Fibroblast of villous mesenchyme (primary cell): ENCODE measurements around the gene ASH1L. TPM values are rescaled to one million over a fixed set of nuclear protein-coding genes. Genes with fewer than 3 reads are reported as not detected.
A peak's percentile ranks its signal among the peaks of the same experiment; 100 is the strongest.
"Not testable (repeated sequence)": the region's sequence is repeated elsewhere in the genome, so short reads cannot be mapped to it uniquely, and the experiment has no call there.

Experiments used
- DNase-seq: peaks from one replicate; pipeline ENCODE4 v3.0.0-alpha.2; 2010; ENCODE audit warnings: low read depth
- H3K4me3 ChIP-seq: 2 replicates; pipeline ENCODE4 v1.5.1; 2011; ENCODE audit warnings: low read depth, mild to moderate bottlenecking, low read length
- CTCF ChIP-seq: IDR thresholded peaks from 2 replicates; pipeline ENCODE4 v1.5.1; 2012; ENCODE audit warnings: low read depth, mild to moderate bottlenecking, low read length; ENCODE audit not compliant: insufficient read depth
- total RNA-seq: library from RNA; depleted of rRNA; stranded (reverse); fragments of >200 nt; gene quantifications from 2 replicates; pipeline ENCODE4 v1.2.3, GENCODE V29; 2012

Gene ASH1L
- total RNA-seq, 1 donor = 43.2 TPM

- no peak for TF ChIP-seq CTCF
- H3K4me3 ChIP-seq = no peak overlapping the region
- DNase-seq = peak; percentile 54
Observed at GRCh38 chr1:155455588-155456195, 106.9 kb downstream of the ASH1L start.

GRCh38 chr1:155454096-155454495 lies 108.5 kb downstream of the ASH1L start:
- TF ChIP-seq CTCF = no peak
- no peak overlapping the region for H3K4me3 ChIP-seq
- DNase-seq = peak; percentile 72

- no peak for TF ChIP-seq CTCF
- no peak for DNase-seq
- no peak overlapping the region for H3K4me3 ChIP-seq
Observed at GRCh38 chr1:155453141-155453540, 109.5 kb downstream of the ASH1L start.

GRCh38 chr1:155451199-155451598 lies 111.4 kb downstream of the ASH1L start:
- TF ChIP-seq CTCF = no peak
- no peak overlapping the region for H3K4me3 ChIP-seq
- no peak for DNase-seq

- not testable (repeated sequence) for DNase-seq, H3K4me3 ChIP-seq
Observed at GRCh38 chr1:155442431-155442830, 120.2 kb downstream of the ASH1L start.

GRCh38 chr1:155437405-155437804 lies 125.2 kb downstream of the ASH1L start:
- no peak for TF ChIP-seq CTCF
- no peak for DNase-seq
- no peak overlapping the region for H3K4me3 ChIP-seq

- not testable (repeated sequence) for H3K4me3 ChIP-seq, DNase-seq
Observed at GRCh38 chr1:155433831-155434389, 128.7 kb downstream of the ASH1L start.

- not testable (repeated sequence) for H3K4me3 ChIP-seq, DNase-seq
Observed at GRCh38 chr1:155433128-155433830, 129.3 kb downstream of the ASH1L start.
